ENCODE data around the gene DNASE1L1.

GRCh38 chrX:154378059-154378798 lies 30.8 kb downstream of the DNASE1L1 start:
- TF ChIP-seq EZH2phosphoT487 (IDR thresholded peaks at IDR 0.05; ENCODE audit: low read depth, severe bottlenecking, unreplicated experiment) (no peak), EZH2 (IDR thresholded peaks at IDR 0.05; ENCODE audit: borderline replicate concordance) (no peak)
